Adrenal gland (tissue), 5 donors: Measurements from ENCODE around the gene UBA7.
"Not testable (repeated sequence)": the region's sequence is repeated elsewhere in the genome, so short reads cannot be mapped to it uniquely, and the experiment has no call there.

Source experiments
- POLR2A ChIP-seq, 2 donors: fragments of 450-650 bp; IDR thresholded peaks; one replicate each; pipeline ENCODE4 v1.6.1; 2017; ENCODE audit warnings: antibody characterized with exemption in 2 of 2, mild to moderate bottlenecking in 2 of 2, moderate library complexity in 1 of 2
- TF ChIP-seq, protein P1 (sequence below), 6 experiments: fragments of 450-650 bp in 4 of 6; fragments of 200-600 bp in 2 of 6; sonication (generic) in 1 of 6; IDR thresholded peaks; 1 replicate in 5 of 6; 2 replicates in 1 of 6; pipeline versions ENCODE4 v1.5.1 to v1.8.0; 2016 to 2021; ENCODE audit warnings: antibody characterized with exemption in 6 of 6, mild to moderate bottlenecking in 2 of 6, moderate library complexity in 1 of 6
- donor health status: DM: no; HTN: no; CAD: no.

DNA sequence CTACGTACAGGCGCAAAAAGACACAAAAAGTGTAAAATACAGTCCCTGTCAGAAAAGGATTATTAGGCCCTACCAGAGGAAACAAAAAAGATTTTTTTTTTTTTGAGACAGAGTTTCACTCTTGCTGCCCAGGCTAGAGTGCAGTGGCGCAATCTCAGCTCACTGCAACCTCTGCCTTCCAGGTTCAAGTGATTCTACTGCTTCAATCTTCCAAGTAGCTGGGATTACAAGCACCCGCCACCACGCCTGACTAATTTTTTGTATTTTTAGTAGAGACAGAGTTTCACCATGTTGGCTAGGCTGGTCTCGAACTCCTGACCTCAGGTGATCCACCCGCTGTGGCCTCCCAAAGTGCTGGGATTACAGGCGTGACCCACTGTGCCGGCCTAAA, 32.8 kb downstream of the UBA7 start:
- TF ChIP-seq, protein P1, sequence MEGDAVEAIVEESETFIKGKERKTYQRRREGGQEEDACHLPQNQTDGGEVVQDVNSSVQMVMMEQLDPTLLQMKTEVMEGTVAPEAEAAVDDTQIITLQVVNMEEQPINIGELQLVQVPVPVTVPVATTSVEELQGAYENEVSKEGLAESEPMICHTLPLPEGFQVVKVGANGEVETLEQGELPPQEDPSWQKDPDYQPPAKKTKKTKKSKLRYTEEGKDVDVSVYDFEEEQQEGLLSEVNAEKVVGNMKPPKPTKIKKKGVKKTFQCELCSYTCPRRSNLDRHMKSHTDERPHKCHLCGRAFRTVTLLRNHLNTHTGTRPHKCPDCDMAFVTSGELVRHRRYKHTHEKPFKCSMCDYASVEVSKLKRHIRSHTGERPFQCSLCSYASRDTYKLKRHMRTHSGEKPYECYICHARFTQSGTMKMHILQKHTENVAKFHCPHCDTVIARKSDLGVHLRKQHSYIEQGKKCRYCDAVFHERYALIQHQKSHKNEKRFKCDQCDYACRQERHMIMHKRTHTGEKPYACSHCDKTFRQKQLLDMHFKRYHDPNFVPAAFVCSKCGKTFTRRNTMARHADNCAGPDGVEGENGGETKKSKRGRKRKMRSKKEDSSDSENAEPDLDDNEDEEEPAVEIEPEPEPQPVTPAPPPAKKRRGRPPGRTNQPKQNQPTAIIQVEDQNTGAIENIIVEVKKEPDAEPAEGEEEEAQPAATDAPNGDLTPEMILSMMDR (IDR thresholded peaks at IDR 0.05), result not testable (repeated sequence)
- not testable (repeated sequence) for TF ChIP-seq POLR2A (IDR thresholded peaks at IDR 0.05)
